Activated CD8-positive, alpha-beta memory T cell treated with anti-CD3 and anti-CD28 coated beads for 24 hours (primary cell): ENCODE results near the gene CDK5RAP3.
"Not testable (repeated sequence)": the region's sequence is repeated elsewhere in the genome, so short reads cannot be mapped to it uniquely, and the experiment has no call there.

Experiments used
- DNase-seq: peaks from one replicate; pipeline ENCODE4 v3.0.0-alpha.2; 2020

CDK5RAP3 gene

GRCh38 chr17:47970725-47971499, at the start of gene CDK5RAP3:
CDK5RAP3 (plus strand) TSS chr17:47971113; CDS start chr17:47971147, 34 bp downstream.
- DNase-seq: peak; percentile 99

- no peak for DNase-seq
Measured at GRCh38 chr17:47924785-47925677, 45.9 kb upstream of the CDK5RAP3 start.

GRCh38 chr17:47925678-47925988, 45.3 kb upstream of the CDK5RAP3 start:
- no peak for DNase-seq

- DNase-seq: no peak
Measured at GRCh38 chr17:47927821-47928400, 43.0 kb upstream of the CDK5RAP3 start.

GRCh38 chr17:47928415-47928814, 42.5 kb upstream of the CDK5RAP3 start:
- DNase-seq: no peak

- no peak for DNase-seq
Measured at GRCh38 chr17:47929218-47930000, 41.5 kb upstream of the CDK5RAP3 start.

GRCh38 chr17:47931848-47932247, 39.1 kb upstream of the CDK5RAP3 start:
- no peak for DNase-seq

GRCh38 chr17:47934856-47935255, 36.1 kb upstream of the CDK5RAP3 start:
- DNase-seq: no peak

- not testable (repeated sequence) for DNase-seq
Measured at GRCh38 chr17:47935468-47935867, 35.4 kb upstream of the CDK5RAP3 start.

- no peak for DNase-seq
Measured at GRCh38 chr17:47935961-47936360, 35.0 kb upstream of the CDK5RAP3 start.

GRCh38 chr17:47937941-47938340, 33.0 kb upstream of the CDK5RAP3 start:
- DNase-seq: no peak

GRCh38 chr17:47941246-47942095, 29.4 kb upstream of the CDK5RAP3 start, which contains the start of gene PNPO:
PNPO (plus strand) TSS chr17:47941571; CDS start chr17:47941676, 105 bp downstream.
- DNase-seq: peak; percentile 94

GRCh38 chr17:47942096-47942510, 28.8 kb upstream of the CDK5RAP3 start:
- no peak for DNase-seq

- DNase-seq: no peak
Measured at GRCh38 chr17:47942568-47942967, 28.3 kb upstream of the CDK5RAP3 start.

- no peak for DNase-seq
Measured at GRCh38 chr17:47945080-47945479, 25.8 kb upstream of the CDK5RAP3 start.

- no peak for DNase-seq
Measured at GRCh38 chr17:47945529-47946508, 25.1 kb upstream of the CDK5RAP3 start.

- no peak for DNase-seq
Measured at GRCh38 chr17:47946516-47946915, 24.4 kb upstream of the CDK5RAP3 start.

GRCh38 chr17:47946929-47947397, 23.9 kb upstream of the CDK5RAP3 start:
- DNase-seq: peak; percentile 83

- DNase-seq: no peak
Measured at GRCh38 chr17:47948706-47949196, 22.2 kb upstream of the CDK5RAP3 start.

- peak; percentile 92 for DNase-seq
Measured at GRCh38 chr17:47949197-47949759, 21.6 kb upstream of the CDK5RAP3 start.
